ENCODE data around the gene ST3GAL4.
A peak's percentile ranks its signal among the peaks of the same experiment; 100 is the strongest.

ST3GAL4 gene

DNA sequence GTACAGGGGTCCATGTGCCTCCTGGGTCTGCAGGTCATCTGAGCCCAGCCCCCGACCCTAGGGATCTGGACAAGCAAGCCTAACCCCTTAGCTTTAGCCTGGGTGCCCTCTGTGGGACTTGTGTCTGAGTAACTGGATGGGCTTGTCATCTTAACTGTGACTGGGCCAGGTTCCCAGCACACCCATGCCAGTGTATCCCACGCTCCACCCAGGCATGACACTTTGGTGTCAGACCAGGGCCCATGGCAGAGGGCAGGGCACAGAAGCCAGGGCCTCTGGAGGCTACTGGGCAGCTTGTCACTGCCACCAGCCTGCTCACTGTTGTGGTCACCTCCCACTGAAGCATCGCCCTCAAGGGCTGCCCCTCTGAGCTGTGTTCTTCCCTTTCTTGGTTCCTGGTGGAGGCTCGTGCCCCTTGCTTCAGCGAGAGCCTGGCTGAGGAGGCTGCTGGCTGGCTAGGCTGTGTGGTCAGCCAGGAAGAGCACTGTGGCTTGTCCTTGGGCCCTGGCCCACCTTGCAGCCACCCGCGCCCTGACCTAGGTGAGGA is 80.8 kb downstream of the ST3GAL4 start:
- DNase-seq (ENCODE audit: low read depth) = no peak
- TF ChIP-seq, protein P1, sequence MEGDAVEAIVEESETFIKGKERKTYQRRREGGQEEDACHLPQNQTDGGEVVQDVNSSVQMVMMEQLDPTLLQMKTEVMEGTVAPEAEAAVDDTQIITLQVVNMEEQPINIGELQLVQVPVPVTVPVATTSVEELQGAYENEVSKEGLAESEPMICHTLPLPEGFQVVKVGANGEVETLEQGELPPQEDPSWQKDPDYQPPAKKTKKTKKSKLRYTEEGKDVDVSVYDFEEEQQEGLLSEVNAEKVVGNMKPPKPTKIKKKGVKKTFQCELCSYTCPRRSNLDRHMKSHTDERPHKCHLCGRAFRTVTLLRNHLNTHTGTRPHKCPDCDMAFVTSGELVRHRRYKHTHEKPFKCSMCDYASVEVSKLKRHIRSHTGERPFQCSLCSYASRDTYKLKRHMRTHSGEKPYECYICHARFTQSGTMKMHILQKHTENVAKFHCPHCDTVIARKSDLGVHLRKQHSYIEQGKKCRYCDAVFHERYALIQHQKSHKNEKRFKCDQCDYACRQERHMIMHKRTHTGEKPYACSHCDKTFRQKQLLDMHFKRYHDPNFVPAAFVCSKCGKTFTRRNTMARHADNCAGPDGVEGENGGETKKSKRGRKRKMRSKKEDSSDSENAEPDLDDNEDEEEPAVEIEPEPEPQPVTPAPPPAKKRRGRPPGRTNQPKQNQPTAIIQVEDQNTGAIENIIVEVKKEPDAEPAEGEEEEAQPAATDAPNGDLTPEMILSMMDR (conservative IDR thresholded peaks at IDR 0.05; ENCODE audit: low read depth, low read length) = no peak
- no peak overlapping the region for H3K4me3 ChIP-seq (ENCODE audit: low read depth, low read length)

DNA sequence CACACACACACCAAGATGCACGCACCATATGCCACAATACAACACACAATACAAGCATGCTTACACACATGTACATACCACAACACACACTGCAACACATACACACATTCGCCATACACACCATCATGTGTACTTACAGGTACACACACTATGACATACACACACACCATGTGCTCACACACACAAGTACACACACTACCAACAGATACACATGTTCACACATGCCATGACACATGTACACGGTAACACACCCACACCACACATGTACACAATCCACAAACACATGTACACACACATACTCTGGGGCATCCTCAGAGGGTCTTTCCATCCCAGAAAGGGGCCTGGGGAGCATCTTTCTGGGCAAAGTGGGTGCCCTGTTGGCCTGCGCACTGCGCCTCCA is 82.2 kb downstream of the ST3GAL4 start:
- no peak for DNase-seq (ENCODE audit: low read depth)
- TF ChIP-seq, protein P1 (conservative IDR thresholded peaks at IDR 0.05; ENCODE audit: low read depth, low read length) = no peak
- H3K4me3 ChIP-seq (ENCODE audit: low read depth, low read length) = no peak overlapping the region

DNA sequence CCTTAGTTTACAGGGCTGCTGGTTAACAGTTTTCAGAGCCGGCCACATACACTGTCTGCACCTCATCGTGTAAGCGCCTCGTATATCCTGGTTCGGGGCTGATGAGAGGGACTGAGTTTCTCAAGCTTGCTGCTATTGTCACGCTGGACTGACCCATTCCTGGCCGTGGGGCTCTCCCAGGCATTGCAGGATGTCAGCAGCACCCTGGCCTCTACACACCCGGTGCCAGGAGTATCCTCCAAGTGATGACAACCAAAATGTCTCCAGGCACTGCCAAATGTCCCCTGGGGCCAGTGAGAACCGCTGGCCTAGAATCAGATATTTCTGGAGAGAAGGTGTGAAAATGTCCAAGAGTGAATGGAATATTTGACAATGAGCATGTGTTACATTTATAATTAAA is 82.8 kb downstream of the ST3GAL4 start:
- H3K4me3 ChIP-seq (ENCODE audit: low read depth, low read length) = no peak overlapping the region
- no peak for DNase-seq (ENCODE audit: low read depth)
- TF ChIP-seq, protein P1 (conservative IDR thresholded peaks at IDR 0.05; ENCODE audit: low read depth, low read length) = no peak

DNA sequence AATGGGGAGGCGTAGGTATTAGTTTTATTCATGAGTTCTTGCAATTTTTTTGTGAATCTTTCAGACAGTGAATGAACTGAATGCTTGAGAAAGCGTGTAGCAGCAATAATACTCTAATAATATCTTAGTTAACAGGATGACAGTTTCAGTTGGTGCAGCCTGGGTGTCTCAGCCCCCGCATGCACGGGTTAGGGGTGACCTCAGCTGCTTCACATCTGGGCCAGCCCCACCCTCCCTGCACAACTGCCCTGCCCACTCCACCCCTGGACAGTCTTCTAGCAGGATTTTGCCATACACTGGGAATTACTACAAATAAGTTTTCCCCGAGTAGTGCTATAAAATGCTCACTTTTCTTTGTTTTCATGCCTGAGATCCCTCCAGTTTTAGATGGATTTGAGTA is 83.2 kb downstream of the ST3GAL4 start:
- H3K4me3 ChIP-seq (ENCODE audit: low read depth, low read length) = no peak overlapping the region
- TF ChIP-seq, protein P1 (conservative IDR thresholded peaks at IDR 0.05; ENCODE audit: low read depth, low read length) = no peak
- no peak for DNase-seq (ENCODE audit: low read depth)

DNA sequence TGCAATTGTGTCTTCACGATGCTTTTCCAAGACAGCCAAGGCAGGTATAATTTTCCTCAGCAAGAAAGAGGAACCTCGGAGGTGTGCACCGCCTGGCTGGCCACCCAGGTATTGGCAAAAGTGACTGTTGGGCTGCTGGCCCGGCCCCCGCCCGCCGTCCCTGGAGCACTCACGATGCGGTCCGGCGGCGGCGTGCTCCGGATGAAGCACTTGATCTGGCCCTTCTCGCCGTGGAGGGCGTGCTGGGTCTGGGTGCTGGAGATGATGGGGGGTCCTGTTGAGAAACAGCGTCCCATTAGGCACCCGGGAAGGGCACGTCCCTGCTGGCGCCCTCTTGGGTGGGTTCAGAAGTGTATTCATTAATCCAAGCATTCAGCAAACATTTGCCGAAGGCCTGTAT is 84.8 kb downstream of the ST3GAL4 start:
- DNase-seq (ENCODE audit: low read depth) = no peak
- H3K4me3 ChIP-seq (ENCODE audit: low read depth, low read length) = no peak overlapping the region
- TF ChIP-seq, protein P1 (conservative IDR thresholded peaks at IDR 0.05; ENCODE audit: low read depth, low read length) = no peak

DNA sequence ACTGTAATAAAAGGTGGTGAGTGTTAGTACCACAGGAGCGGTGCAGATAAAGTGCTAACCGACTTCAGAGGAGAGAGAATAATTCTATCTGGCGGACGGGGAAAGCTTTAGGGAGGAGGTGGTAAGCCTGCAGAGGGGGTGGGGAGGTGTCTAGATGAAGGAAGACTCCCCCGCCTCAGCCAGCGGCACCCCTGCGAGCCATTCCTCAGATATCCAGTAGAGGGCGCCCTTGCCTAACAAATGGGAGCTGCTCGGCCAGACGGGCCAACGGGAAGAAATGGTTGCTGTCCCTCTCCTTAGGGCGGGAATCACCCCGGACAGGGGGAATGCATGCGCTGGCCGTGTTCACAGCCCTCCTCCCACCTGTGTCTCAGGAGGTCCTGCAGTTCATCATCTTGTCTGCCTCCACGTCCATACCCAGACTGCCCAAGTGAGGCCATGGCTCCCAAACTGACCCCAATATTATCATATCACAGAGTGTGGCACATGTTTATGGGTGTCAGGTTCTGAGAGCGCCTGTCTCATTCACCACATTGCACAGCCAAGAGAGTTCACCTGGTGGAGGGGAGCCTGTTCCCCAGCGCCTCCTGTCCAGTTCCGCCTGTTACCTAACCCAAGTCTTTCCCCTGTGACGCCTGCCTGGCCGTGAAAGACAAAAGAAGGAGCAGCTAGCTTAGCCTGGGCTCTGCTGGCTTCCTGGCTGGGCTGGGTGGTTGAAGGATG is 85.5 kb downstream of the ST3GAL4 start:
- peak; percentile 77 for DNase-seq (ENCODE audit: low read depth)
- no peak overlapping the region for H3K4me3 ChIP-seq (ENCODE audit: low read depth, low read length)
- TF ChIP-seq, protein P1 (conservative IDR thresholded peaks at IDR 0.05; ENCODE audit: low read depth, low read length) = peak; percentile 93

DNA sequence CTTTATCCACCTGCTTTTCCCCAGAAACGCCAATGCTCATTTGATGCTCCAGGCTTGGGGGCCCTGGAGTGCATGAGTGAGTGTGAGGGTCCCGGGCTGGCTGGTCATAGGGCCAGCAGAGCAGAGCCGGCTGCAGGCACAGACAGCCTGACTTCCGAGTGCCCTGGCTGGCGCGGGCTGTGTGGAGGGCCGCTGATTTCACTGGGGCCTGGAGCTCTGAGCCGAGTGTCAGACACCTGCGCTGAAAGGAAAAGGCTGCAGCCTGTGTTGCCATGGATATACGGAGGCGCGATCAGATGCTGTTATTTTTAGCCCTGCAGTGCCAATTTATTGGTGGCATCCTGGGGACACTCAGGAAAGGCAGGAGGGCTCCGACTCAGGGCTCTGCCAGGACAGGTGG is 87.6 kb downstream of the ST3GAL4 start:
- TF ChIP-seq, protein P1 (conservative IDR thresholded peaks at IDR 0.05; ENCODE audit: low read depth, low read length) = no peak
- no peak for DNase-seq (ENCODE audit: low read depth)
- no peak overlapping the region for H3K4me3 ChIP-seq (ENCODE audit: low read depth, low read length)
